ENCODE results near the gene RAB11A.

The RAB11A gene

GRCh38 chr15:65869126-65869953, at the start of gene RAB11A:
RAB11A (plus strand) TSS chr15:65869491; CDS start chr15:65869586, 95 bp downstream.
- TF ChIP-seq YY1 (IDR thresholded peaks at IDR 0.05; ENCODE audit: low read depth) (no peak), NFIC (IDR thresholded peaks at IDR 0.05) (no peak), TAF1 (IDR thresholded peaks at IDR 0.05; ENCODE audit: low read depth) (peak; percentile 93), MAX (IDR thresholded peaks at IDR 0.05) (peak; percentile 84), ZBTB7A (IDR thresholded peaks at IDR 0.05; ENCODE audit: low read depth) (peak; percentile 53), TEAD4 (IDR thresholded peaks at IDR 0.05) (peak; percentile 91; the same call in 1 of the 2 replicates), CREB1 (IDR thresholded peaks at IDR 0.05; ENCODE audit: low read depth) (peak; percentile 75)

DNA sequence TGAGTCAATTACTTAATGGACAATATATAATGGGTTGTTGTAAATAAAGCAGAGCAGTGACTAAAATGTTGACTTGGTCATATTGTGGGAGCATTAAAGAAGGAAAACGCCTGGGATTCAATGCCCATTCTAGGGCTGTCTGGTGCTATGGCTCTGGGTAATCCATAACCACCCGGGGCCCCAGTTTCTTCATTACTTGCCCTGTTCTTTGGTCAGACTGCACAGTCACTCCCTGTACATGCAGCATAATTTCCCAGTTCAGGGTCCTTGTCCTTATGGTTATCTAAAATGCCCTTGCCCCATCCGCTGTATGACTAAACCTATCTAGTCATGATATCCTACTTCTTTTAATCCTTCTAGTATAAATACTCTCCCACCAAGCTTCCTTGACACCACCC, 49.7 kb upstream of the RAB11A start:
- TF ChIP-seq YY1 (IDR thresholded peaks at IDR 0.05; ENCODE audit: low read depth) (no peak), TAF1 (IDR thresholded peaks at IDR 0.05; ENCODE audit: low read depth) (no peak), TEAD4 (IDR thresholded peaks at IDR 0.05) (no peak), CREB1 (IDR thresholded peaks at IDR 0.05; ENCODE audit: low read depth) (no peak), CEBPB (IDR thresholded peaks at IDR 0.05) (no peak), TCF12 (IDR thresholded peaks at IDR 0.05; ENCODE audit: low read depth) (no peak), ZBTB7A (IDR thresholded peaks at IDR 0.05; ENCODE audit: low read depth) (no peak), USF1 (IDR thresholded peaks at IDR 0.05) (no peak), EP300 (IDR thresholded peaks at IDR 0.05; ENCODE audit: borderline replicate concordance) (no peak), RAD21 (IDR thresholded peaks at IDR 0.05; ENCODE audit: low read depth) (no peak), FOXM1 (IDR thresholded peaks at IDR 0.05; ENCODE audit: borderline replicate concordance, low read depth) (no peak)
- TF ChIP-seq, protein P1, sequence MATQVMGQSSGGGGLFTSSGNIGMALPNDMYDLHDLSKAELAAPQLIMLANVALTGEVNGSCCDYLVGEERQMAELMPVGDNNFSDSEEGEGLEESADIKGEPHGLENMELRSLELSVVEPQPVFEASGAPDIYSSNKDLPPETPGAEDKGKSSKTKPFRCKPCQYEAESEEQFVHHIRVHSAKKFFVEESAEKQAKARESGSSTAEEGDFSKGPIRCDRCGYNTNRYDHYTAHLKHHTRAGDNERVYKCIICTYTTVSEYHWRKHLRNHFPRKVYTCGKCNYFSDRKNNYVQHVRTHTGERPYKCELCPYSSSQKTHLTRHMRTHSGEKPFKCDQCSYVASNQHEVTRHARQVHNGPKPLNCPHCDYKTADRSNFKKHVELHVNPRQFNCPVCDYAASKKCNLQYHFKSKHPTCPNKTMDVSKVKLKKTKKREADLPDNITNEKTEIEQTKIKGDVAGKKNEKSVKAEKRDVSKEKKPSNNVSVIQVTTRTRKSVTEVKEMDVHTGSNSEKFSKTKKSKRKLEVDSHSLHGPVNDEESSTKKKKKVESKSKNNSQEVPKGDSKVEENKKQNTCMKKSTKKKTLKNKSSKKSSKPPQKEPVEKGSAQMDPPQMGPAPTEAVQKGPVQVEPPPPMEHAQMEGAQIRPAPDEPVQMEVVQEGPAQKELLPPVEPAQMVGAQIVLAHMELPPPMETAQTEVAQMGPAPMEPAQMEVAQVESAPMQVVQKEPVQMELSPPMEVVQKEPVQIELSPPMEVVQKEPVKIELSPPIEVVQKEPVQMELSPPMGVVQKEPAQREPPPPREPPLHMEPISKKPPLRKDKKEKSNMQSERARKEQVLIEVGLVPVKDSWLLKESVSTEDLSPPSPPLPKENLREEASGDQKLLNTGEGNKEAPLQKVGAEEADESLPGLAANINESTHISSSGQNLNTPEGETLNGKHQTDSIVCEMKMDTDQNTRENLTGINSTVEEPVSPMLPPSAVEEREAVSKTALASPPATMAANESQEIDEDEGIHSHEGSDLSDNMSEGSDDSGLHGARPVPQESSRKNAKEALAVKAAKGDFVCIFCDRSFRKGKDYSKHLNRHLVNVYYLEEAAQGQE (IDR thresholded peaks at IDR 0.05; ENCODE audit: low read depth): no peak

- TF ChIP-seq USF1 (IDR thresholded peaks at IDR 0.05) (no peak), ZBTB7A (IDR thresholded peaks at IDR 0.05; ENCODE audit: low read depth) (no peak), EP300 (IDR thresholded peaks at IDR 0.05; ENCODE audit: borderline replicate concordance) (no peak), YY1 (IDR thresholded peaks at IDR 0.05; ENCODE audit: low read depth) (no peak), RAD21 (IDR thresholded peaks at IDR 0.05; ENCODE audit: low read depth) (no peak), FOXM1 (IDR thresholded peaks at IDR 0.05; ENCODE audit: borderline replicate concordance, low read depth) (no peak), TAF1 (IDR thresholded peaks at IDR 0.05; ENCODE audit: low read depth) (no peak), EGR1 (IDR thresholded peaks at IDR 0.05) (no peak), TCF12 (IDR thresholded peaks at IDR 0.05; ENCODE audit: low read depth) (no peak), TEAD4 (IDR thresholded peaks at IDR 0.05) (no peak), CEBPB (IDR thresholded peaks at IDR 0.05) (no peak)
- TF ChIP-seq, protein P1 (IDR thresholded peaks at IDR 0.05; ENCODE audit: low read depth): no peak
These were observed 48.2 kb upstream of the RAB11A start for GRCh38 chr15:65821070-65821469.

GRCh38 chr15:65822316-65822715, 47.0 kb upstream of the RAB11A start:
- no peak for TF ChIP-seq ZBTB7A (IDR thresholded peaks at IDR 0.05; ENCODE audit: low read depth)

GRCh38 chr15:65824031-65824743, 45.1 kb upstream of the RAB11A start:
- peak; percentile 64 for TF ChIP-seq RAD21 (IDR thresholded peaks at IDR 0.05; ENCODE audit: low read depth)
- TF ChIP-seq FOXM1 (IDR thresholded peaks at IDR 0.05; ENCODE audit: borderline replicate concordance, low read depth): no peak

DNA sequence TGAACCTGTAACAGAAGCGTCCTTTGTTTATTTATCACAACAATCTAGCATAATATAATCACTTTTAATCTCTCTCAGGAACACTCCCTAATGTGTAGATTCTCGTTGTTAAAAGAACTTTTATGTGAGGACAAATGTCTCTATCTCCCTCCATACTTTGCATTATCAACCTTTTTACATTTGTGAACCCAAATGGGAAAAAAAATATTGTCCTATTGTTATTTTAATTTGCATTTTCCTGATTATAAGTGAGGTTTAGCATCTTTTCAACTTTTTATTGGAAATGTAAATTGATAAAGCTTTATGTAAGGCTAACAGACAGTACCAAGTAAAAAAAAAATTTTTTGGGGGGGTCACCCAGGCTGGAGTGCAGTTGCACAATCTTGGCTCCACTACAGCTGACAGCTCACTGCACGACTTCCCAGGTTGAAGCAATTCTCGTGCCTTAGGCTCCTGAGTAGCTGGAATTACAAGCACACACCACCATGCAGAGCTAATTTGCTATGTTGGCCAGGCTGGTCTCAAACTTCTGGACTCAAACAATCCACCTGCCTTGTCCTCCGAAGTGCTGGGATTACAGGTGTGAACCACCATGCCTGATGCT, 44.2 kb upstream of the RAB11A start:
- no peak for TF ChIP-seq EP300 (IDR thresholded peaks at IDR 0.05; ENCODE audit: borderline replicate concordance)
